ENCODE results near the gene STX1B. TPM values are rescaled to one million over a fixed set of nuclear protein-coding genes. Genes with fewer than 3 reads are reported as not detected.

Gene STX1B
- total RNA-seq, 3 donors from 2014 or later (not counting 1 experiment from before 2014, with no cell fraction given), result 0.14 to 1.6 (median 0.32) TPM

- Histone ChIP-seq H3K9me3 (ENCODE audit: control insufficient read depth, insufficient read depth, low read length) (no peaks in the 10 kb centered on the region), H3K36me3 (ENCODE audit: control insufficient read depth, insufficient read depth, low read length) (peaks cover 20% of the 10 kb centered on the region), H3K27ac (ENCODE audit: low read length) (no peak overlapping the region), H3K4me3 (ENCODE audit: low read length) (no peak overlapping the region), H3K27me3 (ENCODE audit: control insufficient read depth, insufficient read depth, low read length) (no peaks in the 10 kb centered on the region), H3K4me1 (ENCODE audit: control insufficient read depth, insufficient read depth, low read length) (peaks cover 9% of the 10 kb centered on the region)
- 92% methylated on average over 17 of the region's 17 CpGs for WGBS (ENCODE audit: insufficient coverage)
- Mint-ChIP-seq H3K4me1 (peaks cover 0 to 20% of the 10 kb centered on the region in 2 donors), H3K27ac (peak overlapping the region; percentile 34 to 42), H3K4me3 (no peak overlapping the region), H3K9me3 (no peaks in the 10 kb centered on the region), H3K36me3 (no peaks in the 10 kb centered on the region), H3K27me3 (ENCODE audit: low read depth in 2 of 2) (no peaks in the 10 kb centered on the region)
- ATAC-seq (no peak), DNase-seq (no peak)
- no peak for TF ChIP-seq CTCF (IDR thresholded peaks at IDR 0.05)
- intact Hi-C loops (cut with micrococcal nuclease), result no loop called here
Observed at GRCh38 chr16:30982548-30983288, 27.7 kb downstream of the STX1B start.

- H3K36me3 ChIP-seq (ENCODE audit: control insufficient read depth, insufficient read depth, low read length), result peaks cover 33% of the 10 kb centered on the region
- no peaks in the 10 kb centered on the region for H3K27me3 Mint-ChIP-seq (ENCODE audit: low read depth in 2 of 2)
- intact Hi-C loops (cut with micrococcal nuclease), result no loop called here
- H3K9me3 Mint-ChIP-seq, result no peaks in the 10 kb centered on the region
- H3K4me1 ChIP-seq (ENCODE audit: control insufficient read depth, insufficient read depth, low read length), result peaks cover 9% of the 10 kb centered on the region
- no peak overlapping the region for H3K27ac Mint-ChIP-seq
- DNase-seq (no peak), ATAC-seq (no peak)
- no peaks in the 10 kb centered on the region for H3K9me3 ChIP-seq (ENCODE audit: control insufficient read depth, insufficient read depth, low read length)
- peaks cover 0 to 32% of the 10 kb centered on the region in 2 donors for H3K4me1 Mint-ChIP-seq
- H3K4me3 ChIP-seq (ENCODE audit: low read length), result no peak overlapping the region
- H3K36me3 Mint-ChIP-seq, result no peaks in the 10 kb centered on the region
- no peak overlapping the region for H3K4me3 Mint-ChIP-seq
- no peaks in the 10 kb centered on the region for H3K27me3 ChIP-seq (ENCODE audit: control insufficient read depth, insufficient read depth, low read length)
- H3K27ac ChIP-seq (ENCODE audit: low read length), result no peak overlapping the region
- WGBS (ENCODE audit: insufficient coverage), result 97% methylated on average over 14 of the region's 14 CpGs
- no peak for TF ChIP-seq CTCF (IDR thresholded peaks at IDR 0.05)
Observed at GRCh38 chr16:30980959-30981358, 29.5 kb downstream of the STX1B start.

GRCh38 chr16:30980434-30980833, 30.0 kb downstream of the STX1B start:
- H3K27me3 Mint-ChIP-seq (ENCODE audit: low read depth in 2 of 2), result no peaks in the 10 kb centered on the region
- DNase-seq, result no peak
- Histone ChIP-seq H3K9me3 (ENCODE audit: control insufficient read depth, insufficient read depth, low read length) (no peaks in the 10 kb centered on the region), H3K36me3 (ENCODE audit: control insufficient read depth, insufficient read depth, low read length) (peaks cover 34% of the 10 kb centered on the region), H3K4me3 (ENCODE audit: low read length) (no peak overlapping the region), H3K27ac (ENCODE audit: low read length) (no peak overlapping the region), H3K4me1 (ENCODE audit: control insufficient read depth, insufficient read depth, low read length) (peaks cover 9% of the 10 kb centered on the region), H3K27me3 (ENCODE audit: control insufficient read depth, insufficient read depth, low read length) (no peaks in the 10 kb centered on the region)
- no peak for TF ChIP-seq CTCF (IDR thresholded peaks at IDR 0.05)
- intact Hi-C loops (cut with micrococcal nuclease), result no loop called here
- no peaks in the 10 kb centered on the region for H3K36me3 Mint-ChIP-seq
- H3K27ac Mint-ChIP-seq, result no peak overlapping the region
- 96% methylated on average over 29 of the region's 29 CpGs for WGBS (ENCODE audit: insufficient coverage)
- no peak for ATAC-seq
- H3K9me3 Mint-ChIP-seq, result no peaks in the 10 kb centered on the region
- H3K4me1 Mint-ChIP-seq, result peaks cover 0 to 33% of the 10 kb centered on the region in 2 donors
- no peak overlapping the region for H3K4me3 Mint-ChIP-seq

- intact Hi-C loops (cut with micrococcal nuclease), result no loop called here
Observed at GRCh38 chr16:30980023-30980371, 30.4 kb downstream of the STX1B start.

More at GRCh38 chr16:30980023-30980371, 30.4 kb downstream of the STX1B start:
- no peak for TF ChIP-seq CTCF (IDR thresholded peaks at IDR 0.05)
- H3K4me1 ChIP-seq (ENCODE audit: control insufficient read depth, insufficient read depth, low read length), result peaks cover 5% of the 10 kb centered on the region
- Mint-ChIP-seq H3K9me3 (no peaks in the 10 kb centered on the region), H3K27me3 (ENCODE audit: low read depth in 2 of 2) (no peaks in the 10 kb centered on the region), H3K27ac (no peak overlapping the region), H3K4me3 (no peak overlapping the region), H3K4me1 (peaks cover 0 to 29% of the 10 kb centered on the region in 2 donors), H3K36me3 (no peaks in the 10 kb centered on the region)
- ATAC-seq (no peak), DNase-seq (no peak)
- no peak overlapping the region for H3K4me3 ChIP-seq (ENCODE audit: low read length)
- no peaks in the 10 kb centered on the region for H3K9me3 ChIP-seq (ENCODE audit: control insufficient read depth, insufficient read depth, low read length)
- 97% methylated on average over 15 of the region's 15 CpGs for WGBS (ENCODE audit: insufficient coverage)
- peaks cover 34% of the 10 kb centered on the region for H3K36me3 ChIP-seq (ENCODE audit: control insufficient read depth, insufficient read depth, low read length)
- no peaks in the 10 kb centered on the region for H3K27me3 ChIP-seq (ENCODE audit: control insufficient read depth, insufficient read depth, low read length)
- no peak overlapping the region for H3K27ac ChIP-seq (ENCODE audit: low read length)
